SK-N-SH (cell line): ENCODE results near the gene CLIC3. TPM values are rescaled to one million over a fixed set of nuclear protein-coding genes. Genes with fewer than 3 reads are reported as not detected.

ENCODE experiments used
- CTCF ChIA-PET: fragments of 300-600, 350-600 bp; formaldehyde crosslinking; extraction: SDS; loops from one replicate; lab custom pipeline; 2021; lab: Yijun Ruan, JAX
- POLR2A ChIA-PET: fragments of 350-600 bp; sonication (Branson Sonifier 250); formaldehyde crosslinking; extraction: SDS; loops from one replicate; lab custom pipeline; 2020; ENCODE audit warnings: antibody characterized with exemption, inconsistent platforms; lab: Yijun Ruan, JAX
- DNase-seq: peaks from one replicate; pipeline ENCODE4 v3.0.0; 2012
- H2AFZ ChIP-seq: fragments of 200-600 bp; sonication (generic); 2 replicates; pipeline ENCODE4 v1.8.1; 2016; ENCODE audit warnings: antibody characterized with exemption, mild to moderate bottlenecking, low read depth
- H3F3A ChIP-seq: fragments of 200-600 bp; sonication (generic); replicated peaks from 2 replicates; pipeline ENCODE3; 2016; ENCODE audit warnings: antibody characterized with exemption, mild to moderate bottlenecking; ENCODE audit not compliant: insufficient read depth
- H3K27ac ChIP-seq, 2 experiments: fragments of 200-500 bp in 1 of 2; fragments of 200-600 bp in 1 of 2; sonication (Bioruptor generic) in 1 of 2; sonication (generic), shearing (Covaris generic) in 1 of 2; 2 replicates each; pipeline versions ENCODE4 v1.5.1 to v1.6.1; 2014 to 2016; ENCODE audit warnings: low read depth in 2 of 2, inconsistent platforms in 1 of 2, low read length in 1 of 2, mild to moderate bottlenecking in 1 of 2, mixed read lengths in 1 of 2
- H3K27me3 ChIP-seq: fragments of 200-600 bp; sonication (generic), shearing (Covaris generic); 2 replicates; pipeline ENCODE4 v1.6.1; 2016; ENCODE audit warnings: mixed run types; ENCODE audit not compliant: insufficient read depth
- H3K36me3 ChIP-seq, 2 experiments: fragments of 200-500 bp in 1 of 2; fragments of 200-600 bp in 1 of 2; sonication (Bioruptor generic) in 1 of 2; sonication (generic) in 1 of 2; replicated peaks in 1 of 2; 2 replicates each; pipeline versions ENCODE3 to v1.5.1; 2014 to 2016; ENCODE audit warnings: low read length in 1 of 2, mild to moderate bottlenecking in 1 of 2; ENCODE audit not compliant: insufficient read depth in 2 of 2, control insufficient read depth in 1 of 2
- H3K4me1 ChIP-seq, 2 experiments: fragments of 200-500 bp in 1 of 2; fragments of 200-600 bp in 1 of 2; sonication (Bioruptor generic) in 1 of 2; sonication (generic), shearing (Covaris generic) in 1 of 2; 2 replicates each; pipeline versions ENCODE4 v1.5.1 to v1.6.1; 2014 to 2016; ENCODE audit warnings: low read depth in 1 of 2, low read length in 1 of 2, mixed run types in 1 of 2; ENCODE audit not compliant: insufficient read depth in 2 of 2, control insufficient read depth in 1 of 2
- H3K4me2 ChIP-seq: fragments of 200-600 bp; sonication (generic), shearing (Covaris generic); 2 replicates; pipeline ENCODE4 v1.6.1; 2017; ENCODE audit warnings: mixed run types
- H3K4me3 ChIP-seq, 2 experiments: fragments of 200-500 bp in 1 of 2; fragments of 200-600 bp in 1 of 2; sonication (Bioruptor generic) in 1 of 2; sonication (generic), shearing (Covaris generic) in 1 of 2; 2 replicates each; pipeline versions ENCODE4 v1.5.1 to v1.8.1; 2014 to 2016; ENCODE audit warnings: low read depth in 2 of 2, inconsistent platforms in 1 of 2, low read length in 1 of 2, mild to moderate bottlenecking in 1 of 2, mixed read lengths in 1 of 2, moderate library complexity in 1 of 2
- H3K79me2 ChIP-seq: fragments of 200-600 bp; sonication (generic); 2 replicates; pipeline ENCODE4 v1.8.1; 2017; ENCODE audit warnings: mild to moderate bottlenecking; ENCODE audit not compliant: insufficient read depth
- H3K9ac ChIP-seq: fragments of 200-600 bp; sonication (generic); 2 replicates; pipeline ENCODE4 v1.6.1; 2017; ENCODE audit warnings: mixed run types
- H3K9me2 ChIP-seq: fragments of 200-600 bp; sonication (generic); 2 replicates; pipeline ENCODE4 v1.6.1; 2017; ENCODE audit warnings: mixed run types
- H3K9me3 ChIP-seq: fragments of 200-600 bp; sonication (generic); 2 replicates; pipeline ENCODE4 v1.6.1; 2017; ENCODE audit warnings: mixed run types, mild to moderate bottlenecking, moderate library complexity
- H4K20me1 ChIP-seq: fragments of 200-600 bp; sonication (generic); 2 replicates; pipeline ENCODE4 v1.6.1; 2017; ENCODE audit warnings: mild to moderate bottlenecking, mixed run types; ENCODE audit not compliant: insufficient read depth
- CTCF ChIP-seq: fragments of 200-600 bp; sonication (generic); IDR thresholded peaks from 2 replicates; pipeline ENCODE4 v1.6.1; 2017; ENCODE audit warnings: antibody characterized with exemption, mild to moderate bottlenecking, moderate library complexity
- ELF1 ChIP-seq: IDR thresholded peaks from 2 replicates; pipeline ENCODE4 v1.4.0; 2012
- EP300 ChIP-seq, 2 experiments: IDR thresholded peaks; 2 replicates each; pipeline versions ENCODE4 v1.4.0 to v1.6.1; 2012; ENCODE audit warnings: borderline replicate concordance in 1 of 2, low read depth in 1 of 2, low read length in 1 of 2
- FOSL2 ChIP-seq: IDR thresholded peaks from 2 replicates; pipeline ENCODE4 v1.4.0; 2012; ENCODE audit warnings: low read depth, mild to moderate bottlenecking, moderate library complexity, borderline replicate concordance
- FOXJ3 ChIP-seq: sonication (generic); formaldehyde crosslinking; IDR thresholded peaks from 2 replicates; pipeline ENCODE4 v1.5.1; 2020; ENCODE audit warnings: mild to moderate bottlenecking, missing genetic modification reagents
- GABPA ChIP-seq: IDR thresholded peaks from 2 replicates; pipeline ENCODE4 v1.4.0; 2012; ENCODE audit warnings: low read depth, mild to moderate bottlenecking
- IRF3 ChIP-seq: fragments of 150-350 bp; IDR thresholded peaks from 2 replicates; pipeline ENCODE4 v1.6.1; 2016; ENCODE audit warnings: mild to moderate bottlenecking, low read depth, low read length
- JUND ChIP-seq: IDR thresholded peaks from 2 replicates; pipeline ENCODE4 v1.4.0; 2012
- MAX ChIP-seq: IDR thresholded peaks from 2 replicates; pipeline ENCODE4 v1.4.0; 2012; ENCODE audit warnings: low read depth
- MEF2A ChIP-seq: IDR thresholded peaks from 2 replicates; pipeline ENCODE4 v1.4.0; 2012; ENCODE audit warnings: low read depth, borderline replicate concordance
- MXI1 ChIP-seq: IDR thresholded peaks from 2 replicates; pipeline ENCODE4 v1.6.1; 2012; ENCODE audit warnings: mild to moderate bottlenecking, low read depth, low read length, improper control_type of control experiment
- NRF1 ChIP-seq: IDR thresholded peaks from 2 replicates; pipeline ENCODE4 v1.6.1; 2012; ENCODE audit warnings: low read depth, mild to moderate bottlenecking, low read length
- RAD21 ChIP-seq: IDR thresholded peaks from 2 replicates; pipeline ENCODE4 v1.6.1; 2012; ENCODE audit warnings: mild to moderate bottlenecking, low read length
- REST ChIP-seq: IDR thresholded peaks from 2 replicates; pipeline ENCODE4 v1.6.1; 2012; ENCODE audit warnings: mild to moderate bottlenecking, low read depth, low read length, moderate library complexity
- RFX5 ChIP-seq: IDR thresholded peaks from 2 replicates; pipeline ENCODE4 v1.6.1; 2012; ENCODE audit warnings: mild to moderate bottlenecking, improper control_type of control experiment, low read length
- RXRA ChIP-seq: IDR thresholded peaks from 2 replicates; pipeline ENCODE4 v1.4.0; 2012; ENCODE audit warnings: low read depth, mild to moderate bottlenecking, borderline replicate concordance
- TAF1 ChIP-seq: IDR thresholded peaks from 2 replicates; pipeline ENCODE4 v1.6.1; 2012; ENCODE audit warnings: low read depth, mild to moderate bottlenecking, low read length, moderate library complexity, borderline replicate concordance
- TCF12 ChIP-seq: IDR thresholded peaks from 2 replicates; pipeline ENCODE4 v1.4.0; 2012
- WGBS: methylation state at CpG from one replicate; pipeline ENCODE4 v1.1.6; 2017; ENCODE audit warnings: low lambda C conversion rate; 5-methylcytosine and 5-hydroxymethylcytosine counted together
- polyA plus RNA-seq, 3 experiments: library from polyadenylated mRNA; depleted of rRNA; stranded (reverse); fragments of >200 nt; gene quantifications; 2 replicates each; pipeline ENCODE4 v1.2.3, GENCODE V29; 2012

Gene CLIC3
- polyA plus RNA-seq, 1 of the 3 experiments (the other 2 are of a cell fraction) = 1.0 TPM

- no peak overlapping the region for H3K27ac ChIP-seq
- H3K9me2 ChIP-seq = no peaks in the 10 kb centered on the region
- POLR2A ChIA-PET = interaction anchor here (0.7 kb wide), 1 partner anchor 44 kb away, joined by 3 read pairs; no protein-coding TSS in a partner anchor
- no peak overlapping the region for H3K4me2 ChIP-seq
- H2AFZ ChIP-seq = no peak overlapping the region
- no peaks in the 10 kb centered on the region for H3K9me3 ChIP-seq
- TF ChIP-seq RFX5 (no peak), CTCF (no peak), GABPA (no peak), REST (no peak), RXRA (no peak), EP300 (IDR thresholded peaks at IDR 0.05; ENCODE audit: borderline replicate concordance in 1 of 2, low read depth in 1 of 2, low read length in 1 of 2) (no peak), ELF1 (no peak), TAF1 (no peak), MEF2A (no peak), FOSL2 (no peak), TCF12 (no peak), IRF3 (no peak), RAD21 (no peak), JUND (no peak), MAX (no peak), MXI1 (no peak), NRF1 (no peak), FOXJ3 (no peak)
- H3K79me2 ChIP-seq = peaks cover 18% of the 10 kb centered on the region; the same call in 1 of the 2 replicates
- no peaks in the 10 kb centered on the region for H3F3A ChIP-seq
- CTCF ChIA-PET = interaction anchor here (0.9 to 6.8 kb wide), 5 partner anchors 33 to 68 kb away, joined by 3 to 68 read pairs (median 10); partner anchors contain the start of genes ABCA2, FBXW5 and FUT7
- no peak for DNase-seq
- H3K36me3 ChIP-seq = peaks cover 0 to 7% of the 10 kb centered on the region in 2 experiments
- peaks cover 9 to 24% of the 10 kb centered on the region in 2 experiments; a peak in 3 of 4 replicates for H3K4me1 ChIP-seq
- H4K20me1 ChIP-seq = 0 out of 2 replicates have a peak, but pooled peaks cover 3% of the 10 kb centered on the region
- H3K4me3 ChIP-seq = no peak overlapping the region
- no peak overlapping the region for H3K9ac ChIP-seq
- WGBS = 93% methylated on average over 30 of the region's 30 CpGs
- no peaks in the 10 kb centered on the region for H3K27me3 ChIP-seq
Observed at GRCh38 chr9:136995362-136995761, 1.0 kb downstream of the CLIC3 start.
